OCI-M2 (cell line): ENCODE results near the gene KIAA1191.

ENCODE experiments used
- DNase-seq: peaks from one replicate; lab custom pipeline; 2025; ENCODE audit not compliant: unreplicated experiment; lab: John Stamatoyannopoulos, UW

Gene KIAA1191

DNA sequence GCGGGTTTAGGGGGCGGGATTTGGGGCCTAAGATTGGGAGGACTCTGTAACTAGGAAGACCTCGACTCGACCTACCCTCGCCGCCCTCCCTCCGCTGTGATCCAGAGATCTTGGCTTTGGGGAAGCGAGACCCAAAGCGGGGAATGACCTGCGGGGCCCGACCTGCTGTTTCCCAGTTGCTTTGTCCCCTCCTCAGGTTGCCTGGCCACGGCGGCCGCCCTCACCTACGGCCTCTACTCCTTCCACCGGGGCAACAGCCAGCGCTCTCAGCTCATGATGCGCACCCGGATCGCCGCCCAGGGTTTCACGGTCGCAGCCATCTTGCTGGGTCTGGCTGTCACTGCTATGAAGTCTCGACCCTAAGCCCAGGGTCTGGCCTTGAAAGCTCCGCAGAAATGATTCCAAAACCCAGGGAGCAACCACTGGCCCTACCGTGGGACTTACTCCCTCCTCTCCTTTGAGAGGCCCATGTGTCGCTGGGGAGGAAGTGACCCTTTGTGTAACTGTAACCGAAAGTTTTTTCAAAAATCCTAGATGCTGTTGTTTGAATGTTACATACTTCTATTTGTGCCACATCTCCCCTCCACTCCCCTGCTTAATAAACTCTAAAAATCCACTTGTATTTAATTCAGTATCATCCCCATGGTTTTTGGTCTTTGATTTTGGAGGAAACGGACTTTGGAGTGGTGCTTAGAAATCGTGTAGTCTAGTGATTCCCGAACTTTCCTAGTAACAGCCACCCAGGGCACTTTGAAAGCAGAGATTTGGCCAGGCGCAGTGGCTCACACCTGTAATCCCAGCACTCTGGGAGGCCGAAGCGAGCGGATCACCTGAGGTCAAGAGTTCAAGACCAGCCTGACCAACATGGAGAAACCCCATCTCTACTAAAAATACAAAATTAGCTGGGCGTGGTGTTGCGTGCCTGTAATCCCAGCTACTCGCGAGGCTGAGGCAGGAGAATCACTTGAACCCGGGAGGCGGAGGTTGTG lies 27.9 kb upstream of the KIAA1191 start:
- no peak for DNase-seq

- DNase-seq: peak; percentile 72
Measured at GRCh38 chr5:176388444-176389134, 27.0 kb upstream of the KIAA1191 start, which contains the start of the genes HIGD2A and NOP16. Gene HIGD2A, plus strand, starts transcription at chr5:176388751. Its CDS starts 69 bp downstream, at chr5:176388820. Gene NOP16, minus strand, starts transcription at chr5:176388598. Its CDS starts 59 bp downstream, at chr5:176388539.

DNA sequence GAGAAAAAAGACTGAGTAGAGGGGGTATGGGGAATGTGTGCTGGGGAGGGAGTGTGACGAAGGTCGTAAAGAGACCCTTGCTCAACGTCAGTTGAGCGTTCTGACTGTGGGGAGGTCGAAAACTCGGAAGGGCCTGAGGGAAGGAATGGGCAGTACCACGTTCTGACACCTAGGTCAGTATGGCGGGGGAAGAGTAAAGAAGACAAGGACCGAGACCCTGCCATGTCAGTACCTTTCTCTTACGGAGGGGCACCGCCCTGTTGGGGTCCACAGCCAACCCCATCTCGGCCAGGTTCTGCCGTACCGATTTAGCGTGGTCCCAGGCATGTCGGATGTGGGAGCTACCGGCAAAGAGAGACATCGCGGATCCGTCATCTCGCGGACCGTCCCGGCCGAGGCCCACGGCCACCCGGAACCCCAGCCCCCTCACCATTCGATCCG lies 26.5 kb upstream of the KIAA1191 start:
- no peak for DNase-seq

DNA sequence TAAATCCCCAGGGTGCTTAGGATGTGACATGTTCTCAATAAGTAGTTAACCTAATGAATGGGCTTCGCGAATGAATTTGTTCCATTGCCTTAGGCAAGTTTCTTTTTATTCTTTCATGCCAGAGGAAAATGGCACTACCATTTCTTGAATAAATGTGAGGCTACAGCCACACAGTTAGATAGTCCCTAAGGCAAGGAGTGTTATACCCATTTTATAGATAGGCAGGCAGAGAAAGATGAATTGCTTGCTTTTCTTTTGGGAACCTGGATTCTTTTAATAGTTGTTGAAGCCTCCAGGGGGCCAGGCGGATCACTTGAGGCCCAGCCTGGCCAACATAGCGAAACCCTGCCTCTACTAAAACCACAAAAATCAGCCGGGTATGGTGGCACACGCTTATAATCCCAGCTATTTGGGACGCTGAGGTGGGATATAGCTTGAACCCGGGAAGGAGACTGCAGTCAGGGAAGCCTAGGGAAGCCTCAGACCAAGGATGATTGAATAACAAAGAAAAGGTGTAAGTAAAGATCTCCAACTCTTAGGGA lies 25.9 kb upstream of the KIAA1191 start:
- DNase-seq: no peak

GRCh38 chr5:176386491-176386890 lies 24.9 kb upstream of the KIAA1191 start:
- no peak for DNase-seq

- DNase-seq: no peak
Measured at GRCh38 chr5:176384991-176385390, 23.4 kb upstream of the KIAA1191 start.

GRCh38 chr5:176384366-176384930 lies 22.9 kb upstream of the KIAA1191 start:
- DNase-seq: no peak

- DNase-seq: no peak
Measured at GRCh38 chr5:176383961-176384360, 22.4 kb upstream of the KIAA1191 start.

DNA sequence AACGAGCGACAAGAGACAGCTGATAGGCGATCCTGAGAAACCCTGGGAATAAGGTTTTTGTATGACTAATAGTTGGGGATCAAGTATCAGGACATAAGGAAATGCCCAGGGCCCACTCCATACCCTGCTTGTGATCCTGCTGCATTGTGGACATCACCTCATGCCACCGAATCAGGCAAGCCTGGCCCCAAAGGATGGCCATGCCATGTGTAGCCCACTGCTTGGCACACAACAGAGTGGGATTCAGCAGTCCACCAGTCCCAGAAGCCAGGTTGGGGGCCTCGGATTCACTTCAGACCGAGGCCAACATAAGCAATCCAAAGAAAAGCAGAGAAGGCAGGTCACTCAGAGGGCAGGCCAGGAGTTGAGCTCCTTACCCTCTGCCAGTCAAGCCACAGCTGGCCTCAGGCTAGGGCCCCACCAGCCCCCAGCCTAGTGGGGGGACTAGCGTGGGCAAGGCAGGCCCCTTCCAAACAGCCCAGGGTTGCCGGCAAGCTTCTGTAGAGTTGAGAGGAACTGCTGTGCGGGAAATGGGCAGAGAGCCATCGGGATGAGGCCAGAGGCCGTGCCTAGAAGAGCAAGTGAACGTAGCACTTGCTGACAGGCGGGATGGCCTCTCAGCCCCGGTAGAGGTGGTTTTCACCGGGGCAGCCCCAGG lies 21.8 kb upstream of the KIAA1191 start:
- no peak for DNase-seq

DNA sequence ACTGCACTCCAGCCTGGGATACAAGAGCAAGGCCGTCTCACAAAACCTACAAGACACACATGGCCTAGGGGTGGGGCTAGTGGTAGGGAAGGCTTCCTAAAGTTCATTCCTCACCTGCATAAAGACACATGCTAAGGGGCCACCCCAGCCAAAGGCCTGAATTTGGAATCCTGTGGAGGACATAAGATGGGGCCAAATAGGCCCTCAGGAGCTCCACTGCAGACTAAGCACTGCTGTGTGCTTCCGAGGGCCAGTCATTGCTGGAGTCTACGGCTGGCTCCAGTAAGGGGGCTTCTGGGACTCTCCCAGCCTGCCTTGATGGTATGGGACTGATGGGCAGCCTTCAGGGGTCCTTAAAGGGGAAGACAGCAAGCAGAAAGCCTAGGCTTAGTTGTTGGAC lies 21.2 kb upstream of the KIAA1191 start:
- DNase-seq: no peak

DNA sequence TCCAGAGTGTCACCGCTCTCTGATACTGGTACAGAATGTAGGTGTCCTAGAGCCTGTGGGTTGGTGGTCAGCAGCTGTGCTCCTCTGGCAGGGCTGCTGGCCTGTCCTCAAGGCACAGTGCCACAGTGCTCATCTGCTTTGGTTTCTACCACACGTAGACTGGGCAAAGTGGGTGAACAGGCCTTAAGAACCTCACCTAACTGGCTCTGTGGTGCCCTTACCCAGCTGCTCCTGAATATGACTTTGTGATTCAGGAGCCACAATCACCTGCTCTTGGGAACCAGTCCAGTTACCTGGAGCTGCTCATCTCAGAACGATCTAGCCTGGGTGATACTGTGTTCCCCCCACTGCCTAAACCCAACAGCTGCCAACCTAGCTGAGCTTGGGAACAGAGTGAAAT lies 20.4 kb upstream of the KIAA1191 start:
- DNase-seq: no peak

GRCh38 chr5:176381423-176381822 lies 19.9 kb upstream of the KIAA1191 start:
- DNase-seq: no peak

DNA sequence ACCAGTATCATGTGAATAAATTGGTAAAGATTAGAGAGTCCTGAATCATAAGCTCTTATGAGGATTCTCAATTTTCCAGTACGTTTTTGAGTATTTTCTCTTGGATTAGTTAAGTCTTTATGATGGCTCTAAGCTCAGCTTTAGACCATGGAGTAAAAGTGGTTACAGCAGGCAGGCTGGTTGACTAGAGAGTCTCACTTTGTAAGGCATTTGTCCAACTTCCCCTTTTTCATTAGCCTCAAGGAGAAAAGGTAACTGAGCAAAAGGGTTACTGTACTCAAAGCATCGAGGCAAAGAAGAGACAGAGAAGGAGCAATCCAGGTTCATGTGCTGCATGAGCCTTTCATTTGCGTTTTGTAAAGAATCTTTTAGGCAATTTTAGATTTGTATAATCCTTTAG lies 18.3 kb upstream of the KIAA1191 start:
- no peak for DNase-seq

DNA sequence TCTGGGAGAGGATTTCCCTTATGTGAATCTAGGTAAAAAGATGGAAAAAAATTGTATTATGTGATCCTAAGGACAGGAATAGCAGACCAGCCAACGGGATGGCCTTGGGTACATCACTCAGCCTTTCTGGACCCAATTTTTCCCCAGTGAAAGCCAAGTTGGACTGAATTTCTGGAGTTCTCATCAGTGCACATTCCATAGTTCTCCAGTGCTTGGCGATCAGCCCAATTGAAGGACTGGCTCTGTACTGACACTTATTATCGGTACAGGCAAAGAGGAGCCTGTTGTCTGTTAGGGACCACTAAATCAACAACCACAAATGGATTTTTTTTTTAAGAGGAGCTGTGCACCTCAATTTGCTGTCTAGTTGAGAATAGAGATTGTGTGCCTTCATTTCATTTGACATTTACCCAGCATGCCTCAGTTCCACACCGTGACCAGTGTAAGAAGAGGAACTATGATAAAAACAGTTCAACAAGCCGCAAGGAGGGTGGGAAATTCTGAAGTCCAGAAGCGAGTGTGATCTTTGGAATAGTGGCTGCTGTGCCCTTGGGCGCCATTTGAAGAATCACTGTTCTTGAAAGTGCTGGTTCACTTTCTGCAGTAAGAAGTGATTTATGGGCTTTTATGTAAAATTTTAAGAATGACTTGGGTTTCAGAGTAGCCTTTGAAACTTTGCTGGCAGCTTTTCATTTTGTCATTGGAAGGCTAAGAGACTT lies 11.7 kb upstream of the KIAA1191 start:
- DNase-seq: no peak

GRCh38 chr5:176371621-176372539 lies 10.3 kb upstream of the KIAA1191 start:
- DNase-seq: no peak

DNA sequence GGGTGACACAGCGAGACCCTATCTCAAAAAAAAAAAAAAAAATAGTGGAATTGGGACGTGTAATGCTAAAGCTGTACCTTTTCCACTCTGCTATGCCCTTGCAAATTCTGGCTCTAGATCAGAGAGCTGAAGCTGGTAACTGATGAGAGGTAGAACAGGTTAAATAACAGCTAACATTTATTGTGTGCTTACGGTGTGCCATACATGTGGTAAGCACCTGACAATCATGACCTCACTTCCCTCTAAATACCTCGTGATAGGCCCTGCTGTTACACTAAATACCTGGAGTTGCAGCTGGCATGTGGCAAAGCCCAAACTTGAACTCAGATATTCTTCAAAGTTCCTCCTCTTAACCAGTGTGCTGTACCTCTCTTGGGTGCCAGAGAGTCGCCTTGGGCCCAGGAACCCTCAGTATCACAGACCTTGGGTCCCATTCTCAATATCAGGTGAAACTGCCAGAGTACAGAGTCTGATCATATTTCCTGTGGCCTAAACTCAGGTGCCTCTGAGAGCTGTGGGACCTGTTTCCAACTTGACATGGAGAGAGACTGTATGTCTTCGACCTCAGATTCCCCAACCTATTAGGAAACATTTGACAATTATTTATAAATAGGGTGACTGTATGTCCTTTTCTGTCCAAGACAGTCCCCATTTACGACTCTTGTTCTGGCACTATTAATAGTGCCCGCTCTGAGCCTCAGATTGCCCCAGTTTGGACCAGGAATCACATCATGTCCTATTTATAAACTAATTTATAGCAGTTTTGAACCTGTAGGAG lies 8.6 kb upstream of the KIAA1191 start:
- DNase-seq: no peak

- no peak for DNase-seq
Measured at GRCh38 chr5:176368726-176369125, 7.2 kb upstream of the KIAA1191 start.

GRCh38 chr5:176366232-176366894 lies 4.8 kb upstream of the KIAA1191 start:
- DNase-seq: no peak
